Activated T-helper 9 cell treated with anti-CD3 and anti-CD28 coated beads, Interleukin-2, amount 50 U/mL, for 16 hours (primary cell): ENCODE results near the gene GRAP.

Source experiments
- DNase-seq: peaks from one replicate; pipeline ENCODE4 v3.0.0-alpha.2; 2020; ENCODE audit warnings: low read depth

Gene GRAP

GRCh38 chr17:18984273-18985114 lies 62.3 kb downstream of the GRAP start:
- no peak for DNase-seq

GRCh38 chr17:18981642-18982424 lies 64.9 kb downstream of the GRAP start:
- DNase-seq: no peak

- DNase-seq: no peak
Observed at GRCh38 chr17:18981335-18981641, 65.5 kb downstream of the GRAP start.

- no peak for DNase-seq
Observed at GRCh38 chr17:18980682-18981334, 65.9 kb downstream of the GRAP start.

GRCh38 chr17:18978655-18979054 lies 68.1 kb downstream of the GRAP start:
- no peak for DNase-seq

GRCh38 chr17:18978050-18978449 lies 68.7 kb downstream of the GRAP start:
- DNase-seq: no peak

- no peak for DNase-seq
Observed at GRCh38 chr17:18977646-18978045, 69.1 kb downstream of the GRAP start.

GRCh38 chr17:18977021-18977420 lies 69.7 kb downstream of the GRAP start:
- no peak for DNase-seq

GRCh38 chr17:18976201-18976600 lies 70.6 kb downstream of the GRAP start:
- no peak for DNase-seq

- no peak for DNase-seq
Observed at GRCh38 chr17:18975597-18975996, 71.2 kb downstream of the GRAP start.

- DNase-seq: no peak
Observed at GRCh38 chr17:18974407-18975149, 72.2 kb downstream of the GRAP start.

GRCh38 chr17:18971801-18972200 lies 75.0 kb downstream of the GRAP start:
- no peak for DNase-seq
